ENCODE data around the gene DOC2B.
"Not testable (repeated sequence)": the region's sequence is repeated elsewhere in the genome, so short reads cannot be mapped to it uniquely, and the experiment has no call there.

The DOC2B gene

GRCh38 chr17:181245-182049 is at the start of gene DOC2B:
Gene DOC2B (minus strand): TSS chr17:181650. CDS start chr17:181479, 171 bp downstream.
- no peak for DNase-seq (ENCODE audit: low read depth)

GRCh38 chr17:230395-230770 is 48.9 kb upstream of the DOC2B start:
- DNase-seq (ENCODE audit: low read depth): no peak

GRCh38 chr17:229709-230394 is 48.4 kb upstream of the DOC2B start:
- DNase-seq (ENCODE audit: low read depth): no peak

- DNase-seq (ENCODE audit: low read depth): no peak
Observed at GRCh38 chr17:228951-229708, 47.7 kb upstream of the DOC2B start.

- DNase-seq (ENCODE audit: low read depth): no peak
Observed at GRCh38 chr17:227946-228615, 46.6 kb upstream of the DOC2B start.

- no peak for DNase-seq (ENCODE audit: low read depth)
Observed at GRCh38 chr17:227078-227945, 45.9 kb upstream of the DOC2B start.

GRCh38 chr17:226108-227077 is 44.9 kb upstream of the DOC2B start:
- no peak for DNase-seq (ENCODE audit: low read depth)

- DNase-seq (ENCODE audit: low read depth): no peak
Observed at GRCh38 chr17:225551-225950, 44.1 kb upstream of the DOC2B start.

- DNase-seq (ENCODE audit: low read depth): not testable (repeated sequence)
Observed at GRCh38 chr17:224576-224975, 43.1 kb upstream of the DOC2B start.

GRCh38 chr17:223723-224471 is 42.4 kb upstream of the DOC2B start:
- DNase-seq (ENCODE audit: low read depth): no peak

- DNase-seq (ENCODE audit: low read depth): no peak
Observed at GRCh38 chr17:222172-222571, 40.7 kb upstream of the DOC2B start.

GRCh38 chr17:219696-220095 is 38.2 kb upstream of the DOC2B start:
- no peak for DNase-seq (ENCODE audit: low read depth)

- DNase-seq (ENCODE audit: low read depth): no peak
Observed at GRCh38 chr17:218432-219110, 37.1 kb upstream of the DOC2B start.

GRCh38 chr17:216625-217024 is 35.2 kb upstream of the DOC2B start:
- DNase-seq (ENCODE audit: low read depth): no peak

- DNase-seq (ENCODE audit: low read depth): not testable (repeated sequence)
Observed at GRCh38 chr17:215563-216478, 34.4 kb upstream of the DOC2B start.

GRCh38 chr17:214881-215331 is 33.5 kb upstream of the DOC2B start:
- DNase-seq (ENCODE audit: low read depth): no peak

- DNase-seq (ENCODE audit: low read depth): no peak
Observed at GRCh38 chr17:213286-214105, 32.0 kb upstream of the DOC2B start.

Measured in CMK (cell line).